Measurements from ENCODE around the gene BCKDHB.
"Not testable (repeated sequence)": the region's sequence is repeated elsewhere in the genome, so short reads cannot be mapped to it uniquely, and the experiment has no call there.

BCKDHB gene

DNA sequence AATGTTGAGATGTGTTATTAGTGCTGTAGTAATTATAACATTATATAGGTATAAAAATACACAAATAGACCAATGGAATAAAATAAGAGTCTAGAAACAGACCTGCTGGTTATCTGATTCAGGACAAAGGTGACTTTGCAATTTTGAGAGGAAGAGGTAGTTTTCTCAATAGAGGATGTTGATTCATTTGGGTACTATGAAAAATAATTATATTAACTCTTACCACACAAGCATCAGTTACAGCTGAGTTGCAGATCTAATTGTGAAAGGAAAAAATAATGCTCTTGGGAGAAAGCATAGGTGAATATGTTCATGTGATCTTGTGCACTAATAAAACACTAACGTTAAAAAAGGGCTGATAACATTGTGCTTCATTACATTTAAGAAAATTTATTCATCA lies 103.0 kb downstream of the BCKDHB start:
- DNase-seq (ENCODE audit: low read depth): no peak

DNA sequence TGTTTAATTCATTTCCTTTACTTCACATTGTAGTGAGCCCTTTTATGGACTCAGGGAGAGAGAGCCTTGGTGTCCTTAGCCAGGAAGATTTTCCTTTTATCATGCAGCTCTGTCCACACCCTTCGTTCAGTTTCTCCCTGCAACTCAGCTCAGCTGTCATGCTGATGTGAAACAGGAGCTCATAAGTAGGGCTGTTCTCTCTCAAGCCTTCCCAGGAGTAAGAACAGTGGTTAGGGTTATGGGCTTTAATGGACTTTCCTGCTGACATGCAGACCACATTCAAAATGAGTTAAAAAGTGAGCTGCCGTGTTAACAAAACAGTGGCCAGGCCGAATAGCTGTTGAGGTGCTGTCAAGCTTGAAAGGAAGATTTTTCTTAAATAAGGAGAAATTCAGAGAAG lies 104.1 kb downstream of the BCKDHB start:
- no peak for DNase-seq (ENCODE audit: low read depth)

DNA sequence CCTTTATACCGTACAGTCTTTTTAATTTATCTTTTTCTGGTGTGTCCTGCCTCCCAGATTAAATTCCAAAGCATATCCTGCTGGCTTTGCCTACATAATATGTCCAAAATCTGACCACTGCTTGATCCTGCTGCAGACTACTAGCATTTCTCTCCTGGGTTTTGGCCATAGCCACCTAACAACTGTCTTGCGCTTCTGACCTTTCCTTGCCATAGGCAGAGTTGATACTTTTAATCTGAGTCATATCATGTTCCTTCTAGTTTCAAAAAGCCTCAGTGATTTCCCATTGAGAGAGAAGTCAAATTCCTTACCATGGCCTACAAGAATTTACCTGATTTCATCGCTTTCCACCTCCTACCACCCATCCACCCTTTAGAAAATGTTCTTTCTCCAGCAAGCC lies 104.8 kb downstream of the BCKDHB start:
- DNase-seq (ENCODE audit: low read depth): no peak

DNA sequence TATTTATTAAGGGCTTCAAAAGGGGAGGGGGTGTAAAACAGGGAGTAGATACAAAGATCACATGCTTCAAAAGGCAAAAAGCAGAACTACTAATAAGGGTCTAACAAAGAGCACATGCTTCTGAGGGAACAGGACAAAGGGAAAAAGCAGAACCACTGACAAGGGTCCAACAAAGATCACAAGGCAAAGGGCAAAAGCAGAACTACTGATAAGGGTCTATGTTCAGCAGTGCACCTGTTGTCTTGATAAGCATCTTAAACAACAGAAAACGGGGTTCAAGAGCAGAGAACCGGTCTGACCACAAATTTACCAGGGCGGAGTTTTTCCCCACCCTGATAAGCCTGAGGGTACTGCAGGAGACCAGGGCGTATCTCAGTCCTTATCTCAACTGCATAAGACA lies 105.4 kb downstream of the BCKDHB start:
- DNase-seq (ENCODE audit: low read depth): not testable (repeated sequence)

GRCh38 chr6:80214436-80215022 lies 108.1 kb downstream of the BCKDHB start:
- peak; percentile 56 for DNase-seq (ENCODE audit: low read depth)

GRCh38 chr6:80215063-80215462 lies 108.6 kb downstream of the BCKDHB start:
- no peak for DNase-seq (ENCODE audit: low read depth)

- DNase-seq (ENCODE audit: low read depth): peak; percentile 36
Observed at GRCh38 chr6:80217794-80218193, 111.3 kb downstream of the BCKDHB start.

DNA sequence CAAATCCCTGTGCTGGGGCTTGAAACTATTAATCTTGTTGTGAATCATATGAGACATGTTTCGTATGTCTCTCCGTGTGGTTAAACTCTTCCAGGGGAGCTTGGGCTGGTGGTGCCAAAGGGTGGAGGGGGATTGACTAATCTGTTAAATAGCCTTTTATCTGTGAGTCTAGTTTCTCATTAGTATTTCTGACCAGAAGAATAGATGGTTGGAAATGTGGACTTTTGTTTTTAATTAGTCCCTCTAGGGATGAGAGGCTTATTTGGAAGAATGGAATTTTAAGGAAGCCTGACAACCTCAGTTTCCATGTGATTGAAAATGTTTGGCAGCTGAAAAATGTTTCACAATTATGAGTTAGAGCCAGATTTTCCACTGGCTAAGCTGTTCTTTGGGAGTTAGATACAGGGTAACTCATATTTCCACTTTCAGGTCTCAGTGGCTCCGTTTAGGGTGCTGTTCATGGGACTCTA lies 117.3 kb downstream of the BCKDHB start:
- peak; percentile 90 for DNase-seq (ENCODE audit: low read depth)

DNA sequence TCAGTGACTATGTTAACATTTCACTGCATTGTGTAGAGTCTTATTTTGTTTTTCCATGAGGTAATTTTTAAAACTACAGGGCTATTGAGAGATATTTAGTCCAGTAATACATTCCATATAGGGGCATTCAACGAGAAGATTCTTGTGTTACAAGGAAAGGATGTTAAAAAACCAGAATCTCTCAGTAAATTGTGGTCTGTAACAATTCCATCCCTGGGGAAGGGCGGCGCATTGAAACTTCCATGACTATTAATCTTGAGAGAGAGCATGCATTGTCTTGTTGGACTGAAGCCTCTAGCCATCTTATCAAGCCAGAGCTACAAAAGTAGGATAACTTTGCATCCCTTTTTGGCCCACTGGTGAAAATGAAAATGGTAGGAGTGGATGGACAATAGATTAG lies 119.7 kb downstream of the BCKDHB start:
- no peak for DNase-seq (ENCODE audit: low read depth)

DNA sequence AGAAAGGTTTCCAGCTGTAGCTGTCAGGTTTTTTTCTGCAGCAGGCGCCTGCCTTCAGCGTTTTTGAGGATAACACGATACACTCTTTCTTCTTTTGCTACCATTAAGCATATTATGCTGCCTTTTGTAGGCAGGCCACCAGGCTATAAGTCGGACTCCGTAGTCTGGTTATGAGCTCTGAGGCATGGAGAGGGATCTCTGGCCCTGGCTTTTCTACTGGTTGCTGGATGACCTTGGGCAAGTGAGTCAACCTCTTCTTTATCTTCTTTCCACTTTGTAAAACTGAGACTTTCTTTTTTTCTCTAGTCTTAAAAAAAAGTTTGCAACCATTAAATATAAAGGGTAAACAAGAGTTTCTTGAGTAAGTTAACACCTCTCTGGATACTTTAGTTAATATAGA lies 120.2 kb downstream of the BCKDHB start:
- no peak for DNase-seq (ENCODE audit: low read depth)

GRCh38 chr6:80227545-80228105 lies 121.2 kb downstream of the BCKDHB start:
- no peak for DNase-seq (ENCODE audit: low read depth)

- DNase-seq (ENCODE audit: low read depth): no peak
Observed at GRCh38 chr6:80233262-80233661, 126.8 kb downstream of the BCKDHB start.

GRCh38 chr6:80233958-80234357 lies 127.5 kb downstream of the BCKDHB start:
- DNase-seq (ENCODE audit: low read depth): no peak

DNA sequence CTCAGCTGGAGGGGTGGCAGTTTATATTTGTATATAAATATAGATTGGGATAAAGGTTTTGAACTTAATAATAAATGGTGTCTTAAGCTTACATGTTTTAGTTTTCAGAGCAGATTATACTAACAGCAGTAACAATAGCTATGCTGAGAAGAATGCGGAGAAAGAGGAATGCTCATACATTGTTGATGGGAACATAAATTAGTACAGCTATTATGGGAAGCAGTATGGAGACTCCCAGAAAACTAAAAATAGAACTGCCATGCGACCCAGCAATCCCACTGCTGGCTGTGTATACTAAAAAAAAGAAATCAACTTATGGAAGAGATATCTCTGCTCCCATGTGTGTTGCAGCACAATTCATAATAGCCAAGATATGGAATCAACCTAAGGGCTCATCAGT lies 127.9 kb downstream of the BCKDHB start:
- no peak for DNase-seq (ENCODE audit: low read depth)

- DNase-seq (ENCODE audit: low read depth): no peak
Observed at GRCh38 chr6:80234908-80235307, 128.4 kb downstream of the BCKDHB start.

GRCh38 chr6:80235647-80236046 lies 129.2 kb downstream of the BCKDHB start:
- DNase-seq (ENCODE audit: low read depth): no peak

DNA sequence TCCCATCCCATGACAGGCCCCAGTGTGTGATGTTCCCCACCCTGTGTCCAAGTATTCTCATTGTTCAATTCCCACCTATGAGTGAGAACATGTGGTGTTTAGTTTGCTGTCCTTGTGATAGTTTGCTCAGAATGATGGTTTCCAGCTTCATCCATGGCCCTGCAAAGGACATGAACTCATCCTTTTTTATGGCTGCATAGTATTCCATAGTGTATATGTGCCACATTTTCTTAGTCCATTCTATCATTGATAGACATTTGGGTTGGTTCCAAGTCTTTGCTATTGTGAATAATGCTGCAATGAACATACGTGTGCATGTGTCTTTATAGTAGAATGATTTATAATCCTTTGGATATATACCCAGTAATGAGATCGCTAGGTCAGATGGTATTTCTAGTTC lies 132.3 kb downstream of the BCKDHB start:
- not testable (repeated sequence) for DNase-seq (ENCODE audit: low read depth)

GRCh38 chr6:80245043-80245442 lies 138.6 kb downstream of the BCKDHB start:
- DNase-seq (ENCODE audit: low read depth): no peak

GRCh38 chr6:80249897-80250296 lies 143.4 kb downstream of the BCKDHB start:
- peak; percentile 13 for DNase-seq (ENCODE audit: low read depth)

GRCh38 chr6:80250391-80250997 lies 144.0 kb downstream of the BCKDHB start:
- no peak for DNase-seq (ENCODE audit: low read depth)

DNA sequence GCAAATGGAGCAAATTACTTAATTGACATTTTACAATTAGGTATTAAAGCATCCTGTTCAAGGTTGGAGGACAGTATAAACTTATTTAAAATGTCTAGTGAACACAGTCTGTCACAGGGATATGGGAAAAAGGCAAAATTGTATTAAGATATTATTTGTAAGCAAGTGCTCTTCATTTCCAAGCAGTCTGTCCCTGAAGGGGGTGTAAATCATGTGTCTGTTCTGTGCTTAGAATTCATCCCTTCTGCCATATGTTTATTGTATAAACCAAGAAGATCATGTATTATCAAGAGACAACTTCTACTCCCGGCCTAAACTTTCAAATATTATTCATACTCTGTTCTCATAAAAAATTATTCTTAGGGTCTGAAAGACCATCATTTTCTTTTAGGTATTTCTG lies 144.8 kb downstream of the BCKDHB start:
- no peak for DNase-seq (ENCODE audit: low read depth)

DNA sequence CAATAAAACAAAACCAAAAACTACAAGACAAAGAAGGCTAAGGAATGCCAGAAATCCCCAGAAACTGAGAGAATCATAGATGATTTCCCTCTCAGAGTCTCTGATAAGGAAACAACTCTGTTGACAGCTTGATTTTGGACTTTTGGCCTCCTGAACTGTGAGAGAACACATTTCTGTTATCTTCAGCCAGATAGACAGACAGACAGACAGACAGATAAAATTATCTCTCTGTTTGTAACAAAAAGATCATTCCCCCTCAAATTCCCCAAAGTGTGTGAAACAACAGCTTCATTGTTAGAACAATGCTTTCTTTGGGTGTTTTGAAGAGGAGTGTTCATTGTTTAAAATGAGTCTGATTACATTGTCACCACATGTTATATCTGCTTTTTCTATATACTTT lies 148.2 kb downstream of the BCKDHB start:
- DNase-seq (ENCODE audit: low read depth): no peak

- DNase-seq (ENCODE audit: low read depth): no peak
Observed at GRCh38 chr6:80256691-80257090, 150.2 kb downstream of the BCKDHB start.

GRCh38 chr6:80259118-80259517 lies 152.6 kb downstream of the BCKDHB start:
- no peak for DNase-seq (ENCODE audit: low read depth)
